Vagina (tissue), 2 donors: Measurements from ENCODE around the gene SNED1. TPM values are rescaled to one million over a fixed set of nuclear protein-coding genes. Genes with fewer than 3 reads are reported as not detected.

Source experiments
- DNase-seq, 2 donors: peaks; one replicate each; pipeline ENCODE4 v3.0.0-alpha.2; 2017; ENCODE audit errors: extremely low spot score in 2 of 2
- H3K27ac ChIP-seq: fragments of 200-600 bp; sonication (generic); one replicate; pipeline ENCODE4 v1.5.1; 2019
- H3K27me3 ChIP-seq: fragments of 200-600 bp; sonication (generic); one replicate; pipeline ENCODE4 v1.5.1; 2019
- H3K36me3 ChIP-seq, 2 donors: fragments of 200-600 bp; sonication (generic); one replicate each; pipeline ENCODE4 v1.5.1; 2017 to 2019
- H3K4me1 ChIP-seq: fragments of 200-600 bp; sonication (generic); one replicate; pipeline ENCODE4 v1.5.1; 2019
- H3K4me3 ChIP-seq, 2 donors: fragments of 200-600 bp; sonication (generic); 1 replicate in 1 of 2; 2 replicates in 1 of 2; pipeline ENCODE4 v1.5.1; 2016 to 2019
- H3K9me3 ChIP-seq: fragments of 200-600 bp; sonication (generic); one replicate; pipeline ENCODE4 v1.5.1; 2019
- CTCF ChIP-seq, 3 experiments: fragments of 450-650 bp in 2 of 3; fragments of 200-600 bp in 1 of 3; sonication (generic) in 1 of 3; IDR thresholded peaks; one replicate each; pipeline ENCODE4 v1.5.1; 2017 to 2019; ENCODE audit warnings: antibody characterized with exemption in 3 of 3, mild to moderate bottlenecking in 2 of 3, moderate library complexity in 2 of 3
- POLR2A ChIP-seq, 2 donors: fragments of 450-650 bp; IDR thresholded peaks; one replicate each; pipeline ENCODE4 v1.6.1; 2017; ENCODE audit warnings: antibody characterized with exemption in 2 of 2, mild to moderate bottlenecking in 2 of 2, moderate library complexity in 2 of 2
- POLR2AphosphoS5 ChIP-seq, 2 donors: sonication (generic); formaldehyde crosslinking; IDR thresholded peaks; one replicate each; pipeline ENCODE4 v1.9.0; 2017; ENCODE audit warnings: antibody characterized with exemption in 2 of 2, mild to moderate bottlenecking in 2 of 2, low read depth in 1 of 2; ENCODE audit not compliant: insufficient read depth in 1 of 2
- intact Hi-C: fragments of 100-400 bp; cut with DNase I; formaldehyde crosslinking; loops from one replicate; pipeline ENCODE4 v1.15.1; 2023
- total RNA-seq: library from RNA; depleted of rRNA; stranded (reverse); fragments of >200 nt; gene quantifications from one replicate; pipeline ENCODE4 v1.2.3, GENCODE V29; 2016

The SNED1 gene
- total RNA-seq, 1 donor from 2014 or later, result 55.5 TPM

DNA sequence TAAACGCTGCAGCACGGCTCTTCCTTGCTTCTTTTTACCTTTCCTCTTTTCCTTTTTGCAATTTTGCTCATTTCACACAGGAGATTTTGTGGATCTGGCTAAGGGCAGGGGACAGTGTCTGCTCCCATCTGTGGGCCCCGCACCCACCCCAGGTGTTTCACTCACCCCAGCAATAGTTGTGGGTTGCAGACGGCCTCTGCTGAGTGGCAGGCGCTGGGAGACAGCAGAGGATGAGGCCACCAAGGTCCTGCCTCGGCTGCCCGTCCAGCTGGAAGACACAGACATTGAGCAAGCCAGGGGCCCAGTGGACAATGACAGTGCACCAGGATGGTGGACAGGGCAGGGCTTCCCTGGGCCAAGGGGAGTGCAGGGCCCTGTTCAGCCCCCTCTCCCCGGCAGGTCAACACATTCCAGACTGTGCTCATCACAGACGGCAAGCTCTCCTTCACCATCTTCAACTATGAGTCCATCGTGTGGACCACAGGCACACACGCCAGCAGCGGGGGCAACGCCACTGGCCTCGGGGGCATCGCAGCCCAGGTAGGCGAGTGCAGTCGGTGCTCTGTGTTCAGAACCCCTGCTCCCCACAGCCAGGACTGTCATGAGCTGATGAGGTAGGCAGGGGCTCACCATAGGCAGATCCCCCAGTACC lies 35.0 kb downstream of the SNED1 start:
- Histone ChIP-seq H3K36me3 (peaks cover 0 to 8% of the 10 kb centered on the region in 2 donors), H3K4me1 (peaks cover 18% of the 10 kb centered on the region), H3K27me3 (no peaks in the 10 kb centered on the region), H3K9me3 (no peaks in the 10 kb centered on the region), H3K4me3 (no peak overlapping the region), H3K27ac (no peak overlapping the region)
- TF ChIP-seq POLR2AphosphoS5 (IDR thresholded peaks at IDR 0.05; ENCODE audit: insufficient read depth in 1 of 2, low read depth in 1 of 2) (no peak), CTCF (IDR thresholded peaks at IDR 0.05) (no peak), POLR2A (IDR thresholded peaks at IDR 0.05) (no peak)
- DNase-seq, result peak in 1 of 2 donors; percentile 88
- intact Hi-C loops, result no loop called here

DNA sequence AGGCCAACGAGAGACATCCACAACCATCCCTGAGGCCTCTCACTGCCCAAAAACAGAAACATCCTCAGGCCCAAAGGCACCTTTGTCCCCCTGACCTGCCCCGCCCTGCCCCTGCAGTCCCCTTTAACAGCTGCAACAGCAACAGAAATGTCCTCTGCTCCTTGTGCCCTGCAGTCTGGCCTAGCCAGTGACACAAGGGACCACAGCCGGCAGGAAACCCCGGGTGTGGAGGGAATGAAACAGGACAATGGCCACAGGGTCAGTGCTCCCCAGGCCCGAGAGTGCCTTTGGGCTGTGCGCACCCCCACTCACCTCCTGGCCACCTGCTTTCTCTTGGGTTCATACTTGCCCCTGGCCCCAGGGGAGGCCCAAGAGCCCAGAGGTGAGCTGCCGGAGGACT lies 35.6 kb downstream of the SNED1 start:
- Histone ChIP-seq H3K36me3 (peaks cover 0 to 8% of the 10 kb centered on the region in 2 donors), H3K4me3 (no peak overlapping the region), H3K27ac (no peak overlapping the region), H3K4me1 (peaks cover 18% of the 10 kb centered on the region), H3K9me3 (no peaks in the 10 kb centered on the region), H3K27me3 (no peaks in the 10 kb centered on the region)
- intact Hi-C loops, result no loop called here
- TF ChIP-seq POLR2A (IDR thresholded peaks at IDR 0.05) (no peak), POLR2AphosphoS5 (IDR thresholded peaks at IDR 0.05; ENCODE audit: insufficient read depth in 1 of 2, low read depth in 1 of 2) (no peak), CTCF (IDR thresholded peaks at IDR 0.05) (no peak)
- peak in 1 of 2 donors; percentile 61 for DNase-seq

DNA sequence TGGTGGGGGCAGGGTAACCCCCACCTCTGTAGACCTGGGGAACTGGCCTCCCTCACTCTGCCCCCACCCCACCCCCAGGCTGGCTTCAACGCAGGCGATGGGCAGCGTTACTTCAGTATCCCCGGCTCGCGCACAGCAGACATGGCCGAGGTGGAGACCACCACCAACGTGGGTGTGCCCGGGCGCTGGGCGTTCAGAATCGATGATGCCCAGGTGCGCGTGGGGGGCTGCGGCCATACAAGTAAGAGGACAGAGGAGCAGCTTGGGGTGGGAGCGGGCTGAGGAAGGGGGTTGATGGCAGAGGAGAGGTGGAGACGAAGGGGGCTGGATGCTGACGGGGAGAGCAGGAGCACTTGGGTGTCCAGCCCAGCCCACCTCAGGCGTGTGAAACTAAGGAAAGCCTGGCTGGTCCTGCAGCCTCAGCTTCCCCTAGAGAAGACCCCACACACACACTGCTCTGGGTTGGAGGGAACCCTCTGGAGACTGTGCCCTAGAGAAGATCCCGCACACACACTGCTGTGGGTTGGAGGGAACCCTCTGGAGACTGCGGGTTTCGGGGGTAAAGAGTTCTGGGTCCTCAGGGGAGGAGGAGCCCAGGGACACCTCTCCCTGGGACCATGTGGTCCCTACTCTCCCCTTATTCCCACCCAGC lies 36.2 kb downstream of the SNED1 start:
- peak in 1 of 2 donors; percentile 79 for DNase-seq
- no peak overlapping the region for H3K27ac ChIP-seq
- peaks cover 18% of the 10 kb centered on the region for H3K4me1 ChIP-seq
- no peak for TF ChIP-seq POLR2AphosphoS5 (IDR thresholded peaks at IDR 0.05; ENCODE audit: insufficient read depth in 1 of 2, low read depth in 1 of 2)
- no peak for TF ChIP-seq CTCF (IDR thresholded peaks at IDR 0.05)
- TF ChIP-seq POLR2A (IDR thresholded peaks at IDR 0.05), result no peak
- peaks cover 0 to 8% of the 10 kb centered on the region in 2 donors for H3K36me3 ChIP-seq
- H3K4me3 ChIP-seq, result no peak overlapping the region
- H3K9me3 ChIP-seq, result no peaks in the 10 kb centered on the region
- intact Hi-C loops, result no loop called here
- no peaks in the 10 kb centered on the region for H3K27me3 ChIP-seq

DNA sequence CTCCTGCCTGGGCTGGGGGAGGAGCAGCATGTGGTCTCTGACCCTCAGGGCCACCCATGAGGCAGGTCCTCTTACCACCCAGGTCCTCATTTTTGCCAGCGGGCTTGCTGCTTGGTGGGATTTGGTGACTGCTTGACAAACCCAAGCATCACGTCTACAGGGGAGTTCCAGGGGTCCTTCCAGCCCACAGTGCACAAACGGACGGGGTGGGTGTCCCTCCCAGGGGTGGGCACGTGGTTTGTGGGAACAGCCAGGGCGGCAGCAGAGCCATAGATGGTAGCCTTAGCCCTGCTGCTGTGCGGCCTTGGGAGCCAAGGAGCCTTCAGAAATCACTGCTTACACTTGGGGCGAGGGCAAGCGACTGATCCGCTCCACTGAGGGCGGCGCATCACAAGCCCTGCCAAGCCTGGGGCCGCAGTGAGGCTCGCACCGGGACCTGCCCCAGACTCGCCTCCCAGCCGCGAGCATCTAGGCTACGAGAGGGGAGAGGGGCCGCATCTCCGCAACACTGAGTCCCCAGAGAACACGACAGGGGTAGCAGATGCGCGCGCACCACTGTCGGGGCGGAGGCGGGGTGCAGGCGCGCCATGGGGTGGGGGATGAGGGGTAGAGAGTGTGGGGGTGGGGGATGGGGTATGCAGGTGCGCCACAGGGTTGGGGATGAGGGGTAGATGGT lies 36.9 kb downstream of the SNED1 start:
- no peak for TF ChIP-seq CTCF (IDR thresholded peaks at IDR 0.05)
- no peak for TF ChIP-seq POLR2AphosphoS5 (IDR thresholded peaks at IDR 0.05; ENCODE audit: insufficient read depth in 1 of 2, low read depth in 1 of 2)
- no peak for TF ChIP-seq POLR2A (IDR thresholded peaks at IDR 0.05)
- intact Hi-C loops, result no loop called here
- no peaks in the 10 kb centered on the region for H3K9me3 ChIP-seq
- H3K27me3 ChIP-seq, result no peaks in the 10 kb centered on the region
- DNase-seq, result peak in 1 of 2 donors; percentile 74
- H3K4me1 ChIP-seq, result peaks cover 18% of the 10 kb centered on the region
- H3K27ac ChIP-seq, result no peak overlapping the region
- H3K36me3 ChIP-seq, result peaks cover 0 to 15% of the 10 kb centered on the region in 2 donors
- no peak overlapping the region for H3K4me3 ChIP-seq
